NCI-H1105 (cell line): Measurements from ENCODE around the gene SLCO2A1.

ENCODE experiments used
- DNase-seq: peaks from one replicate; lab custom pipeline; 2025; lab: John Stamatoyannopoulos, UW

SLCO2A1 gene

GRCh38 chr3:133899311-133899710 lies 130.4 kb downstream of the SLCO2A1 start:
- DNase-seq: no peak

- no peak for DNase-seq
Observed at GRCh38 chr3:133897547-133897946, 132.2 kb downstream of the SLCO2A1 start.

DNA sequence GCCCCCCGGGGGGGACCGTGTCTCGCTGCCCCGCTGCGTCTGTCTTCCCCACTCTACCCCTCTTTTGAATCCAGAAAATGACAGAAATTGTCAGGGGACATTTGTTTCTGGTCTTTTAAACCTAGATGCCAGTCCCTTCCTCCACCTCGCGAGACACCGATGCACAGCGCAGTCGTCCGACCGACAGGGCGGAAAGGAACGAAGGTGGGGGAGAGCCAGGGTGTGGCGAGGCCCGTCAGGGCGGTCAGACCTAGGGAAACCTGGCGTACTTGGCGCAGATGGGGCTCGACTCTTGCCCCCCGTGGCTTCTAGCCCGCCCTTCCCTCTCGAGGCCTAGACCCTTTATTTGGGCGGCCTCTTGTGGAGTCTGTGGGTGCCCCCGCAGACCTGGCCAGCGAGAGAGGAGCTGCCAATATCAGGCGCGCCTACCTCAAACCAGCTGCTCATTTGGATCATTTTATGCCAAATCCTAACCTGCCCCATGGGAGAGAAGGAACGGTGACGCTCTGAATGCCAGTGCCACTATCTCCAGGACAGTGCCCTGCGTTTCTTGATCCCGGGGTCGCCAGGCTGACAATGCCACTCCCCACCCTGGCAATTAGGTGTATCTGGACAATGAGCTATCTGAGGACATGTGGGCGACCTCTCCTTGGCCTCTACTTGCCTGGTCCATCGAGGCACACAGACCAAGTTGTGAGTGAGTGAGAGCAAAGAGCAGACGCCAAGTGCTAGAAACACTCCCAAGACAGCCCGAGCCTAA lies 133.5 kb downstream of the SLCO2A1 start:
- no peak for DNase-seq

- peak; percentile 69 for DNase-seq
Observed at GRCh38 chr3:133895208-133896001, 134.3 kb downstream of the SLCO2A1 start, which contains the start of gene RAB6B. Gene RAB6B (minus strand): TSS chr3:133895882. CDS start chr3:133895466, 416 bp downstream.

DNA sequence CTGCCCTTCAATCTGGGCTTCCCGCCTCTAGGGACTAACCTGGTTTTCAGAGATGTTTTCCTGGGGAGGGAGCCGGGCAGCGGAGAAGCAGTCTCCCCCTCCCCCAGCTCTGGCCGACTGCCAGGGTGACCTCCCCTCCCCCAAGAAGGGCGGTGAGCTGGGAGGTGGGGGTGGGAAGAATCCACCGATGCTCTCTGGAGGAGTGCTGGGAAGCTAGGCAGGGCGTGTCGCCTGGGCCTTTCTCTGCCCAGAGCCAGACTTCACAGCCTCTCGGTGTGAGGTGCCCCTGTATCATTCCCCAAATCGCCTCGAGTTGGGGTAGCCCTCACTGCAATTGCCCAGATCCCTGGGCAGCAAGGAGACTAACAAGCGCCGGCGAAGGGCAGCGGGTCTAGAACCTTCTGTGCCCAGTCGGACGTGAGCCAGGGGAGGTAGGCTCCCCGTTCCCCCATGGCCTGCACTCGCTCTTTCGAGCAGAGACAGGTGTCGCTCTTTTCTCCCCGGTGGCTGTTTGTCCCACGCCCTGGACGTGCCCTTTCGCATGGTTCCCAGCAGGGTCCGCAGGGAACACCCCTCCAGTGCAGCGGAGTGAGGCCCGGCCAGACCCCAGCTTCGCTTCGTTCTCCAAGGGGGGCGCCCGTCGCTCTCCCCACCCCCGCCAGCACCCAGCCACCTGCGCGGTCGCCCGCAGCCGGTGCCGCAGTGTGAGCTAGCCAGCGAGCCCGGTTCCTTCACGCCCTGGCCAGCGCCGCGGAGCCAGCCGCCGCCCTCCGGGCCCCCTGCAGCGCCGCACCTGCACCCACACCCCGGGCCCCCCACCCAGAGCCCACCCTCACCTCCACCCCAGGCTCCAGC lies 135.1 kb downstream of the SLCO2A1 start:
- DNase-seq: peak; percentile 70

GRCh38 chr3:133893683-133894352 lies 135.9 kb downstream of the SLCO2A1 start:
- DNase-seq: no peak

- DNase-seq: no peak
Observed at GRCh38 chr3:133892541-133893231, 137.0 kb downstream of the SLCO2A1 start.

- DNase-seq: no peak
Observed at GRCh38 chr3:133891662-133892378, 137.9 kb downstream of the SLCO2A1 start.

DNA sequence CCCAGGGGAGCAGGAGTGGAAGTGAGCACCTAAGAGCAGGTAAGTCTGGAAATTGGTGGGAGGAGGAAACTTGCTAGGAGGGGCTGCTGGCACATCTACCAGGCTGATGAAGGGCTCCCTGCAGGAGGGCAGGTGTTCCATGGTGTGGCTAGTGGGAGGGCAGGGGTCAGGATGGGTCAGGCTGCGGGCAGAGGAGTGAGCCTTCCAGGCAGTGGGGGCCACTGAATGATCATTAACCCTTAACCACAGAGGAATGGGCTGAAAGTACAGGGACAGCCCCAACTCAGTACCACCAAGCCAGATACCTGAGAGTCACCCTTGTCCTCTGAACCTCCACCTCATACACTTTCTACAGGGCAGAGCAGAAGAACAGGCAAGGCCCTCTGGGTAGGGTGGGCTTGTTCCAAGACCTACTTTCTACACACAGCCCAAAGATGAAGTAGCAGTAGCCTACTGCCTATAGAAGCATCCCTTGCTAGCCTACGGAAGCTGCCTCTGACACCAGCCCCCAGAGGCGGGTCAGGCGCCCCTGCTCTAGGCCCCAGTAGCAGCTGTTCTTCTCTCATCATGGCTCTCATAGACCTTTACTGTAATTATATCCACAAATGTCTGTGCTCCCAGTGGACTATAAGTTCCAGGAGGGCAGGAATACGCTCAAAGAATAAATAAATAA lies 138.6 kb downstream of the SLCO2A1 start:
- no peak for DNase-seq

- no peak for DNase-seq
Observed at GRCh38 chr3:133890037-133890436, 139.7 kb downstream of the SLCO2A1 start.

GRCh38 chr3:133888726-133889340 lies 140.9 kb downstream of the SLCO2A1 start:
- DNase-seq: no peak

DNA sequence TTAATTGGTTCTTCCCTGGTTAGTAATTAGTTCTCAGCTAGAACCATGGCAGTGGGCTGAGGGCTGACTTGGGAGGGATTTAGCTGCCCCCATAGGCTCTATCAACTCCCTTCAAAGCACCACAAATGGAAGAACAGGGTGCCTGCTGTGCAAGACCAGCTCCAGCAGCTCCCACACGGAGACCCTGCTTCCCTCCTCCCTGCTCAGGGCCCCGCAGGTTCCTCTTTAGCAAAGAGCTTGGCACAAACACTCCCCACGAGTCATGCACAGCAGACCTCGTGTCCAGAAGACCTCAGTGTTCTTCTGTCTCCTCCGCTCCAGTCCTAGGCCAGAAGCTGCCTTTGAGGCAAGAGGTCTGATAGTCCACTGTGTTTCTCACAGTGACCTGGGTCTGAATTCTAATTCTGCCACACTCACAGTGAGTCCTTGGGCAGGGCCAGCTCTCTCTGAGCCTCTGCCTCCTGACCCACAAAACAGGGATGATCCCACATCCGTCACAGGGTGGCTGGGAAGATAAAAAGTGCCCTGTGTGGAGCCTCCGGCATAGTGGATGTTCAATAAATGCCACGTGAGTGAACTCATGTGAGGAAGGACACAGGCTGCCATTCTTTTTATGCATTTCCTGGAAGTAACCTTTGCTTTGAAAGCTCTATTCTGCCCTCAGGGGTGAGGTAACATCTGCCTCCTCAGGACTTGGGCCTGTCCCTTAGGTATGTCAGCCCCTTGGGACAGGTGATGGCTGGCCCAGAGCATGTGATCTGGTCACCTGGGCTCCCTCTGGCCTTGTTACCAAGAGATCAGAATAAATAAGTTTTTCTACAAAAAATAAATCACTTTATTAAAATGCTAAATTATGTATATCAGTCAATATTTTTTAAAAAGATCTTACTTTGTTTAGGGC lies 141.7 kb downstream of the SLCO2A1 start:
- DNase-seq: no peak

GRCh38 chr3:133887074-133887802 lies 142.5 kb downstream of the SLCO2A1 start:
- no peak for DNase-seq

DNA sequence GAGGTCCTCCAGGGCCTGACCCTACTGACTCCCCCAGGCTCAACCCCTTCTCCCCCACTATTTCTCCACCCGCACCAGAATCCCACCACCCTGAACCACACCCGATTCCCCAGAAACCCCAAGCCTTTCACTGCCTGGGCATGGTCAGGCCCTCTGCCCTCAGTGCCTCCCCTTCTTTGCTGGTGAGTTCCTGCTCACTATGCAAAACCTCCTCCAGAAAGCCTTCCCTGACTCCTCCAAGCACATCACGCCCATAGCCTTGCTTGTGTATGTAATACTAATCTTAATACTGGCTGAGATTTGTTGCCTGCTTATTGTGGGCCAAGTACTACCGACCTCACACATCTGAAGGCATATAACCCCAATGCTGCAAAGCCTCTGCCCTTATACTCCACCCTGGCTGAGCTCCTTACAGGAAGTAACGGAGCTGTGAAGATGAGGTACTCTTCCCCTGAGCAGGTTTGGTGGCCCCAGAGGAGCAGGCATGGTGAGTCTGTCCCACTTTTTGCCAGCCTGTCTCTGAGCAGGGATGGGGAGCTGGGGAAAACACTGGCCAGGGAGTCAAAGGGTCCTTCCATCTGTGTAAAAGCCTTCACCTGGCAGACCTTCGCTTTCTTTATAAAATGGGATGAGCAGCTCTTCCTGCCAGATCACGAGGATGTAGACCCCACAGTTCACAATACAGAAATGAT lies 143.5 kb downstream of the SLCO2A1 start:
- no peak for DNase-seq

GRCh38 chr3:133884887-133885711 lies 144.6 kb downstream of the SLCO2A1 start:
- no peak for DNase-seq
